ENCODE results near the gene PRICKLE1. TPM values are rescaled to one million over a fixed set of nuclear protein-coding genes. Genes with fewer than 3 reads are reported as not detected.

The PRICKLE1 gene
- total RNA-seq, 1 donor from 2014 or later = 20.9 TPM

DNA sequence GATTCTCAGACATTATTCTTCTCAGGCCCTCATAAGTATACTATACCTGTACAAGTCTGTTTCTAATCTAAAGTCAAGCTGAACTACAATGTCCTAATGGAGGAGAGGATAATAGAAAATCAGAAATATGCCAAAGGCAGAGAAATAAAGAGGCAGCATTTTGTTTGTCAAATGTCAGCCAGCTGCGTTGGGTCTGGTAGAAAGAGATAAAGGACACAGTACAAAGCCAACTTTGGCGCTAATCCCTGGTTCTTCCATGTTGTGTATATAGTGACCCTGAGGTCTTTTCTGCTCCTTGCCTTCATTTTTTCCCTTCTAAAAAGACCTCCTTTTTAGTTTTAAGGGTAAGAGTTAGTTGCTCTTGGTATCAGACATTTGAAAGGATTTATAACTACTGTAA, 103.1 kb downstream of the PRICKLE1 start:
- Histone ChIP-seq H3K9me3 (replicated peaks) (no peaks in the 10 kb centered on the region), H3K27ac (replicated peaks) (no peak overlapping the region), H3K27me3 (ENCODE audit: low read depth) (no peaks in the 10 kb centered on the region), H3K4me3 (no peak overlapping the region), H3K4me1 (peaks cover 53% of the 10 kb centered on the region), H3K36me3 (no peaks in the 10 kb centered on the region)
- no peak for TF ChIP-seq CTCF (IDR thresholded peaks at IDR 0.05; ENCODE audit: borderline replicate concordance)
- intact Hi-C loops (cut with micrococcal nuclease) = no loop called here
- DNase-seq = no peak

DNA sequence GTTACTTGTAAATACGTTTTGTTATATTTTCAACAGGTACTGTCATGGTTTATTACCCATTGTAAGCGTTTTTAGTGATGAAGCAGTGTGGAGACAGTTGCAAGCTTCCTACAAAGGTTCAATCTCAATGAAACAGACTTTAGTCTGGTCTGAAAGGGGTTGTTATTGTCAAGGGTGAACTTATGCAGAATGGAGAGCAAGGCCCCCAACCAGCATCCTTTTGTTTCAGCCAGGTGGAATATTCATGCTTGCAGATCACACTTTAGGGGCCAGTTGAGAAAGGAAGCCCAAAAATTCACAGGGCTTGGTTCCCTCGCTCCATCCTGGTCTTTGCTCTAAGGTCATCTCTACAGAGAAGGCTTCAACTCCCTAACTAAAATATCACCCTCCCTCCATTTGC, 103.7 kb downstream of the PRICKLE1 start:
- no peaks in the 10 kb centered on the region for H3K27me3 ChIP-seq (ENCODE audit: low read depth)
- H3K27ac ChIP-seq (replicated peaks) = peak overlapping the region; percentile 97
- no peak for TF ChIP-seq CTCF (IDR thresholded peaks at IDR 0.05; ENCODE audit: borderline replicate concordance)
- H3K4me3 ChIP-seq = no peak overlapping the region
- intact Hi-C loops (cut with micrococcal nuclease) = no loop called here
- no peaks in the 10 kb centered on the region for H3K9me3 ChIP-seq (replicated peaks)
- peaks cover 59% of the 10 kb centered on the region for H3K4me1 ChIP-seq
- no peak for DNase-seq
- no peaks in the 10 kb centered on the region for H3K36me3 ChIP-seq

DNA sequence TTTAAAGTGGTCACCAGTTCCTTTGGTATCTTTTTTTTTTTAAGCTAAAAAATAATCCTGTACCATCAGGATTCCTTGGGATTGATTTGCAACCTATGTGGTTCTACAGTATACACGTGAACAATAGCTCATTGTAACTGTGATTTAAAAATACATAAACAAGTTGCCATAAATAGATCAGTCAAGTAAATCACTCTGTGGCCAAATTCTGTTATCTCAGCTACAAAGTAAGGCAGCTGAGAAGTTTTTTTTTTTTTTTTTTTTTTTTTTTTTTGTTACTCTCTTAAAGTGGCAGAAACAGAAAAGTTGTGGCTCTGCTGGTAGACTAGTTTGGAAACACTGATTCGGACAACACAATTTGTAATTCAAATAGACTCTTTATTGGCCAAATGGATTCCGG, 104.5 kb downstream of the PRICKLE1 start:
- DNase-seq = no peak
- no peak for TF ChIP-seq CTCF (IDR thresholded peaks at IDR 0.05; ENCODE audit: borderline replicate concordance)
- H3K9me3 ChIP-seq (replicated peaks) = no peaks in the 10 kb centered on the region
- H3K4me1 ChIP-seq = peaks cover 67% of the 10 kb centered on the region
- H3K27ac ChIP-seq (replicated peaks) = peak overlapping the region; percentile 97
- no peaks in the 10 kb centered on the region for H3K27me3 ChIP-seq (ENCODE audit: low read depth)
- intact Hi-C loops (cut with micrococcal nuclease) = no loop called here
- H3K36me3 ChIP-seq = no peaks in the 10 kb centered on the region
- peak overlapping the region; percentile 90 for H3K4me3 ChIP-seq

DNA sequence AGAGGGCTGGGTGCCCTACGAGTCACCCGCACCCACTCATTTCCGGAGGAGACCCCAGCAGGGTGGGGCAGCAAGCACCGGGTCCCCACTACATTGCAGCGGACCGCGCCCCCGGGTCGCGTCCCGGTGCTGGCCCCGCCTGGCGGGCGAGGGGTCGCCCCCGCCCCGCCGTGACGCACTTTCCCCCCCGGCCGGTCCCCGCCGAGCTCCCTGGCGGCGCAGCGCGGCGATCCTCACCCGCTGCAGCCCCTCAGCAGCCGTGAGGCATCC, 106.1 kb downstream of the PRICKLE1 start:
- Histone ChIP-seq H3K27ac (replicated peaks) (peak overlapping the region; percentile 97), H3K27me3 (ENCODE audit: low read depth) (no peaks in the 10 kb centered on the region), H3K36me3 (no peaks in the 10 kb centered on the region), H3K4me1 (peaks cover 79% of the 10 kb centered on the region), H3K9me3 (replicated peaks) (no peaks in the 10 kb centered on the region), H3K4me3 (peak overlapping the region; percentile 90)
- intact Hi-C loops (cut with micrococcal nuclease) = loop anchor here (2.0 kb wide), 1 partner anchor 85 kb away; no protein-coding TSS in a partner anchor
- TF ChIP-seq CTCF (IDR thresholded peaks at IDR 0.05; ENCODE audit: borderline replicate concordance) = no peak
- peak; percentile 42 for DNase-seq

DNA sequence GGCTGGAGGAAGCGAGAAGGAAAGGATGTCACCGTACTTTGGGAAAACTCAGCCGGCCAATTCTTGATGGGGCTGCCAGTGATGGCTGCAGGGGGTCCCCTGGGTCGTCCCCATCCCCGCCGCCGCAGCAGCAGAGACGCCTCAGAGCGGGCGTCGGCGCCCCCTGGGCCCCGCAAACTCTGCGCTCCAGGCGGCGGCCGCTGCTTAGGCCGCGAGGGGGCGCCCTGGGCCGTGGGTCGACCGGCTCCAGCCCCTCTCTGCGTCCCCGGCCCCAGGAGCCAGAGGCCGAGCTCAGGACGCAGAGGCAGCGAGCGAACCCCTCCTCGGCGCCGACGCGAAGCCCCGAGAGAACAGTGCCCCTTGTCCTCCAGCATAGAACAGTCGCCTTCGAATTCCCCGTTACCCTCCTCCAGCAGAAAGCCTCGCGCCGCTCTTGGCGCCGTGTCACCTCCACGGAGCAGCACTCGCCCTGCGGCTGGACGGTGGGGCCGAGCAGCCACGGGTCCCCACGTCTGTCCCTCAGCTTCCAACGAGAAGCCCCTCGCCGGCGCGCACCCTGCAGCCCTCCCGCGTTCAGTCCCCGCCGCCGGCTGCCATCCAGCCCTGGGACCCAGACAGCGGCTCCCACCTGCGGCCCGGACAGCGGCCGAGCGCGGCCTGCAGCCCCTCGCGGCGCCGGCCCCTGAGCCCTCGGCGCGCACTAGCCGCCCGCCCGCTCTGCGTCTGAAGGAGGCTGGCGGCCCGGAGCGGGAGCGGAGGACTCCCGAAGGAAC, 106.6 kb downstream of the PRICKLE1 start:
- TF ChIP-seq CTCF (IDR thresholded peaks at IDR 0.05; ENCODE audit: borderline replicate concordance) = peak; percentile 94
- Histone ChIP-seq H3K36me3 (no peaks in the 10 kb centered on the region), H3K4me1 (peaks cover 85% of the 10 kb centered on the region), H3K9me3 (replicated peaks) (no peaks in the 10 kb centered on the region), H3K27ac (replicated peaks) (peak overlapping the region; percentile 97), H3K27me3 (ENCODE audit: low read depth) (no peaks in the 10 kb centered on the region), H3K4me3 (peak overlapping the region; percentile 90)
- intact Hi-C loops (cut with micrococcal nuclease) = loop anchor here (2.0 kb wide), 1 partner anchor 86 kb away; no protein-coding TSS in a partner anchor
- peak; percentile 79 for DNase-seq

Measured in left ventricle myocardium inferior (tissue), 1 donor.